Trophoblast cell (in vitro differentiated cells and primary cell): Measurements from ENCODE around the gene PXDN.

Experiments
- DNase-seq, 2 donors: peaks; one replicate each; pipeline ENCODE4 v3.0.0-alpha.2; 2016
- H2AFZ ChIP-seq: 2 replicates; pipeline ENCODE4 v1.6.1; 2013; ENCODE audit warnings: low read length, moderate library complexity, mild to moderate bottlenecking; ENCODE audit not compliant: insufficient read depth, poor library complexity
- H2AK5ac ChIP-seq: 2 replicates; pipeline ENCODE4 v1.6.1; 2013; ENCODE audit warnings: mild to moderate bottlenecking, low read length
- H2BK120ac ChIP-seq: 2 replicates; pipeline ENCODE4 v1.6.1; 2013; ENCODE audit warnings: low read length, mild to moderate bottlenecking, moderate library complexity; ENCODE audit not compliant: insufficient read depth, poor library complexity
- H2BK12ac ChIP-seq: 2 replicates; pipeline ENCODE4 v1.6.1; 2013; ENCODE audit warnings: mild to moderate bottlenecking, low read length, moderate library complexity
- H2BK5ac ChIP-seq: 2 replicates; pipeline ENCODE4 v1.6.1; 2013; ENCODE audit warnings: low read length, low read depth, moderate library complexity, mild to moderate bottlenecking; ENCODE audit not compliant: poor library complexity
- H3K14ac ChIP-seq: 2 replicates; pipeline ENCODE4 v1.6.1; 2013; ENCODE audit warnings: mild to moderate bottlenecking, low read length
- H3K18ac ChIP-seq: 2 replicates; pipeline ENCODE4 v1.6.1; 2013; ENCODE audit warnings: mild to moderate bottlenecking, low read length
- H3K23ac ChIP-seq: 2 replicates; pipeline ENCODE4 v1.6.1; 2013; ENCODE audit warnings: low read length
- H3K27ac ChIP-seq: 2 replicates; pipeline ENCODE4 v1.5.1; 2013; ENCODE audit warnings: low read depth, mild to moderate bottlenecking, inconsistent platforms, low read length, moderate library complexity
- H3K27me3 ChIP-seq: 2 replicates; pipeline ENCODE4 v1.6.1; 2013; ENCODE audit warnings: inconsistent platforms, mild to moderate bottlenecking, low read length, moderate library complexity; ENCODE audit not compliant: insufficient read depth
- H3K36me3 ChIP-seq, 2 experiments: 1 replicate in 1 of 2; 2 replicates in 1 of 2; pipeline ENCODE4 v1.6.1; 2013; ENCODE audit warnings: low read length in 2 of 2, mild to moderate bottlenecking in 2 of 2, moderate library complexity in 1 of 2; ENCODE audit not compliant: insufficient read depth in 2 of 2, control insufficient read depth in 1 of 2
- H3K4ac ChIP-seq: 2 replicates; pipeline ENCODE4 v1.6.1; 2013; ENCODE audit warnings: low read depth, mild to moderate bottlenecking, low read length, moderate library complexity
- H3K4me1 ChIP-seq, 2 experiments: 1 replicate in 1 of 2; 2 replicates in 1 of 2; pipeline ENCODE4 v1.6.1; 2013; ENCODE audit warnings: low read length in 2 of 2, mild to moderate bottlenecking in 2 of 2, moderate library complexity in 1 of 2; ENCODE audit not compliant: insufficient read depth in 2 of 2, control insufficient read depth in 1 of 2
- H3K4me2 ChIP-seq: 2 replicates; pipeline ENCODE4 v1.6.1; 2013; ENCODE audit warnings: inconsistent platforms, mild to moderate bottlenecking, low read length, moderate library complexity
- H3K4me3 ChIP-seq: 2 replicates; pipeline ENCODE4 v1.5.1; 2013; ENCODE audit warnings: mild to moderate bottlenecking, low read depth, low read length, inconsistent platforms
- H3K79me1 ChIP-seq: one replicate; pipeline ENCODE4 v1.6.1; 2013; ENCODE audit warnings: low read length
- H3K79me2 ChIP-seq: 2 replicates; pipeline ENCODE4 v1.6.1; 2013; ENCODE audit warnings: low read length, mild to moderate bottlenecking; ENCODE audit not compliant: control insufficient read depth, insufficient read depth, poor library complexity
- H3K9ac ChIP-seq: 2 replicates; pipeline ENCODE4 v1.6.1; 2013; ENCODE audit warnings: mild to moderate bottlenecking, low read length
- H3K9me3 ChIP-seq: 2 replicates; pipeline ENCODE4 v1.6.1; 2013; ENCODE audit warnings: low read depth, mild to moderate bottlenecking, control low read depth, inconsistent platforms, low read length; ENCODE audit not compliant: insufficient read depth
- H4K12ac ChIP-seq: 2 replicates; pipeline ENCODE4 v1.6.1; 2013; ENCODE audit warnings: low read depth, mild to moderate bottlenecking, low read length, moderate library complexity
- H4K8ac ChIP-seq: 2 replicates; pipeline ENCODE4 v1.6.1; 2013; ENCODE audit warnings: low read depth, mild to moderate bottlenecking, low read length, moderate library complexity
- H4K91ac ChIP-seq: one replicate; pipeline ENCODE4 v1.6.1; 2013; ENCODE audit warnings: low read depth, mild to moderate bottlenecking, low read length, moderate library complexity
- WGBS: extraction: QIAGEN DNeasy Blood & Tissue Kit; methylation state at CpG from one replicate; pipeline ENCODE4 v1.1.7; 2013; ENCODE audit warnings: missing lambda C conversion rate; ENCODE audit not compliant: insufficient read length, insufficient coverage; ENCODE audit errors: extremely low coverage; 5-methylcytosine and 5-hydroxymethylcytosine counted together

Gene PXDN

GRCh38 chr2:1607971-1608688 is 136.2 kb downstream of the PXDN start:
- no peak overlapping the region for H3K27ac ChIP-seq
- H3K36me3 ChIP-seq, result no peaks in the 10 kb centered on the region
- no CpG with 5 or more reads among the region's 11 CpGs for WGBS
- no peak overlapping the region for H2AFZ ChIP-seq
- peaks cover 5% of the 10 kb centered on the region for H3K79me1 ChIP-seq
- H3K23ac ChIP-seq, result no peak overlapping the region
- H3K4ac ChIP-seq, result no peak overlapping the region
- no peak overlapping the region for H2AK5ac ChIP-seq
- no peak overlapping the region for H4K91ac ChIP-seq
- no peak for DNase-seq
- peaks cover 1% of the 10 kb centered on the region for H3K9me3 ChIP-seq
- H3K9ac ChIP-seq, result peak overlapping the region; percentile 65
- H3K14ac ChIP-seq, result no peak overlapping the region
- H3K18ac ChIP-seq, result no peak overlapping the region
- no peaks in the 10 kb centered on the region for H3K27me3 ChIP-seq
- no peak overlapping the region for H4K8ac ChIP-seq
- no peaks in the 10 kb centered on the region for H3K79me2 ChIP-seq
- no peak overlapping the region for H2BK12ac ChIP-seq
- no peak overlapping the region for H4K12ac ChIP-seq
- H3K4me2 ChIP-seq, result no peak overlapping the region
- no peak overlapping the region for H2BK5ac ChIP-seq
- H2BK120ac ChIP-seq, result no peak overlapping the region
- peaks cover 15 to 17% of the 10 kb centered on the region in 2 experiments for H3K4me1 ChIP-seq
- no peak overlapping the region for H3K4me3 ChIP-seq

DNA sequence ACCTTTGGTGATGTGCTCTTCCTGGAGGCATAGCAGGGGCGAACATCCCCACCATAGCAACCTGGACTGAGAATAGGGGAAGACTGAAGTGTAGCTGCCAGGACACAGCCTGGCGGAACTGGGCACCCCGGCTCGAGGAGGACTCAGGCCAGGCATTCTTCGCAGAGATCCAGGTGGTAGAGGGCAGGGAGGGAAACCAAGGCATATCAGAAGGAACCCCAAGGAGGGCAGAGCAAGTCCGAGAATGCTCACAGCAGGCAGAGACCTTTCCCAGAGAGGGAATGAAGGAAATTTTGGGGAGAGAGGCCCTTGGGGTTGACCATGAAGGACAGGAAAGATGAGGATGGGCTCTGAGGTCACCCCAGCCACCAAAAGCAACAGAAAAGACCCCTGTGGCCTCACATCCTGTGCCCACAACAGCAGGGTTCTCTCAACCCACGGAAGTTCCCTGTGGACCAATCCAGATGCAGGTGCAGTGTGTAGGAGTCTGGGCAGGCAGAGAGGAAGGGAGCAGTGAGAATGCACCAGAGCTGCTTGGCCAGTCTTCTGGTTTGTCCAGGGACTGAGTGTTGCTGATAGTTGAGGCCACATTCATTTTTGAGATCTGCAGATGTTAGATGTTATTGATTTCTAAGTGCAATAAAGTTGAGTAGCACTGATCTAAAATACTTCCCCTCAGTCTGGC is 136.9 kb downstream of the PXDN start:
- Histone ChIP-seq H2AFZ (no peak overlapping the region), H3K4me1 (peaks cover 15 to 17% of the 10 kb centered on the region in 2 experiments), H3K27me3 (no peaks in the 10 kb centered on the region), H3K4me2 (no peak overlapping the region), H4K91ac (peak overlapping the region; percentile 39), H3K18ac (no peak overlapping the region), H3K14ac (no peak overlapping the region), H4K12ac (no peak overlapping the region), H3K9ac (no peak overlapping the region), H3K27ac (no peak overlapping the region), H2BK5ac (no peak overlapping the region), H3K79me1 (peaks cover 5% of the 10 kb centered on the region), H3K4me3 (no peak overlapping the region), H3K79me2 (no peaks in the 10 kb centered on the region), H4K8ac (no peak overlapping the region), H3K36me3 (no peaks in the 10 kb centered on the region), H2AK5ac (peak overlapping the region; percentile 20), H2BK12ac (peak overlapping the region; percentile 47), H3K23ac (no peak overlapping the region), H3K4ac (no peak overlapping the region), H2BK120ac (no peak overlapping the region), H3K9me3 (peaks cover 1% of the 10 kb centered on the region)
- no peak for DNase-seq
- WGBS, result no CpG with 5 or more reads among the region's 7 CpGs

DNA sequence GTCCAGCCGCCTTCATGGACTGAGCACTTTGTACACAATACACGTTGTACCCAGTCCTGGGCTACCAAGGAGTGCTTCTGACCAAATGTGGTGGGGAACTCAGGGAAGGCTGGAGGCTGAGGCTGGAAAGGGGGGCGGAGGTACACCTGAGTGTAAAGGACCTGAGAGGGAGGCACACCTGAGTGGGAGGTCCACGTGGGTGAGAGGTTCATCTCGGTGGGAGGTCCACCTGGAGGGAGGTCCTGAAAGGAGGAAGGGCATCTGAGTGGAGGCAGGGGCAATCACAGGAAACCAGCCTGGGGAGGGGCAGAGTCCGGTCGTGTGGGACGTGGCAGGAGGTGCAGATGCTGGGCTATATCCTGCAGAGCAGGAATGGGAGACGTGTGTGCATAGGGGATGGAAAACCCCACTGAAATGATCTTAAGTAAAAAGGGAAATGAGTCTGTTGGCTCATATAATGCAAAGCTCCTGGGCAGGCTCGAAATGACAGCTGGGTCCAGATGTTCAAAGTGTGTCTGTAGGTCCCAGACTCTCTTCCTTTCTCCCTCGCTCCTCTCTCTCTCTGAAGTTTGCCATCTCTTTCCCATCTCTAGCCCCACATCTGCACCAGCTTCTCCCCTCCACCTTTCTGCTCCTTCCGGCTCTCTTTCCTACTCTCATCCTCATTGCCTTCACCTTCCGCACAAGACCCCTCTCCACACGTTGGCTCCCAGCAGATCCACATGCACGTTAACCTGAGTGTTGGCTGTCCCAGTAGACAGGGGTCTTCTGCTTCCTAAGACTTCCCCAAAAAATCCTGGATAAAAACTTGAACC is 137.7 kb downstream of the PXDN start:
- H3K9me3 ChIP-seq, result peaks cover 1% of the 10 kb centered on the region
- H3K79me1 ChIP-seq, result peaks cover 5% of the 10 kb centered on the region

DNA sequence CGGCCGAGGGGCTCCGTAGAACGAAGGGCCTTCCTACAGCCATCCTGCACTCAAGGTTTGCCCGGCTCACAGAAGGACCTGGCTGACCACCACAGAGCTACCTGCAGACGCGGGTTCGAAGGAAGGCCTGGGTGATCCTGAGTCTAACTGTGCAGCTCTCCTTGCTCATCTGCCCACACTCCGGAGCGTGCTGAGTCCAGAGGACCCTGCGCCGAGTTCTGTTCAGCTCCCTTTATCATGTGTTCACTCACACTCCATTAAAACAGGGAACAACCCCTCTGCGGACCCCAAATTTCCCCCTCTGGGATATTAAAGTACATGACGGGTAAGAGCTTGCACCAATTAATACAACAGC is 138.3 kb downstream of the PXDN start:
- Histone ChIP-seq H4K91ac (peak overlapping the region; percentile 41), H2AK5ac (no peak overlapping the region), H3K18ac (no peak overlapping the region), H4K8ac (no peak overlapping the region), H2BK12ac (no peak overlapping the region), H2AFZ (no peak overlapping the region), H2BK120ac (peak overlapping the region; percentile 3), H2BK5ac (no peak overlapping the region), H3K9me3 (peaks cover 1% of the 10 kb centered on the region), H3K4me3 (no peak overlapping the region), H3K27me3 (no peaks in the 10 kb centered on the region), H3K4ac (no peak overlapping the region), H4K12ac (no peak overlapping the region), H3K4me2 (no peak overlapping the region), H3K79me1 (peaks cover 5% of the 10 kb centered on the region), H3K23ac (no peak overlapping the region), H3K9ac (no peak overlapping the region), H3K79me2 (no peaks in the 10 kb centered on the region), H3K14ac (no peak overlapping the region), H3K36me3 (no peaks in the 10 kb centered on the region), H3K27ac (peak overlapping the region; percentile 1), H3K4me1 (peaks cover 15 to 17% of the 10 kb centered on the region in 2 experiments)
- no peak for DNase-seq
- no CpG with 5 or more reads among the region's 14 CpGs for whole genome bisulfite sequencing

More for the DNA sequence above, 137.7 kb downstream of the PXDN start:
- DNase-seq, result no peak
- no peak overlapping the region for H3K14ac ChIP-seq
- no peak overlapping the region for H3K4me3 ChIP-seq
- no peaks in the 10 kb centered on the region for H3K79me2 ChIP-seq
- H4K8ac ChIP-seq, result peak overlapping the region; percentile 19
- H3K4ac ChIP-seq, result no peak overlapping the region
- H3K27ac ChIP-seq, result no peak overlapping the region
- peak overlapping the region; percentile 3 for H2BK120ac ChIP-seq
- H3K18ac ChIP-seq, result peak overlapping the region; percentile 43
- H3K36me3 ChIP-seq, result no peaks in the 10 kb centered on the region
- WGBS, result no CpG with 5 or more reads among the region's 15 CpGs
- no peak overlapping the region for H2BK5ac ChIP-seq
- H2BK12ac ChIP-seq, result peak overlapping the region; percentile 51
- H3K23ac ChIP-seq, result no peak overlapping the region
- H4K91ac ChIP-seq, result peak overlapping the region; percentile 41
- H2AFZ ChIP-seq, result no peak overlapping the region
- no peak overlapping the region for H4K12ac ChIP-seq
- no peak overlapping the region for H3K9ac ChIP-seq
- peaks cover 15 to 17% of the 10 kb centered on the region in 2 experiments for H3K4me1 ChIP-seq
- no peak overlapping the region for H3K4me2 ChIP-seq
- H2AK5ac ChIP-seq, result no peak overlapping the region
- no peaks in the 10 kb centered on the region for H3K27me3 ChIP-seq
